AG04449 (cell line): ENCODE data around the gene MARF1.

Experiments
- CTCF ChIA-PET: fragments of 350-600 bp; formaldehyde crosslinking; extraction: SDS; loops from one replicate; lab custom pipeline; 2021; ENCODE audit warnings: antibody characterized with exemption; lab: Yijun Ruan, JAX
- POLR2A ChIA-PET: fragments of 400-600, 350-600 bp; formaldehyde crosslinking; extraction: SDS; loops from one replicate; lab custom pipeline; 2020; ENCODE audit warnings: antibody characterized with exemption, inconsistent platforms; lab: Yijun Ruan, JAX
- DNase-seq: peaks from one replicate; pipeline ENCODE4 v3.0.0-alpha.2; 2010; ENCODE audit warnings: low read depth, low spot score
- H3K4me3 ChIP-seq: 2 replicates; pipeline ENCODE4 v1.5.1; 2011; ENCODE audit warnings: low read depth, mild to moderate bottlenecking, control low read depth, low read length
- CTCF ChIP-seq: IDR thresholded peaks from one replicate; pipeline ENCODE4 v1.5.1; 2011; ENCODE audit warnings: mild to moderate bottlenecking, moderate library complexity, low read length, control low read depth, inconsistent platforms; ENCODE audit not compliant: insufficient read depth; ENCODE audit errors: missing control alignments

The MARF1 gene

GRCh38 chr16:15616475-15617165 lies 26.3 kb downstream of the MARF1 start:
- CTCF ChIA-PET: no interaction called here
- POLR2A ChIA-PET: no interaction called here
- DNase-seq: no peak
- TF ChIP-seq CTCF: no peak
- no peak overlapping the region for H3K4me3 ChIP-seq

- no peak for TF ChIP-seq CTCF
- no peak for DNase-seq
- ChIA-PET CTCF (no interaction called here), POLR2A (no interaction called here)
- H3K4me3 ChIP-seq: no peak overlapping the region
Measured at GRCh38 chr16:15616012-15616411, 26.9 kb downstream of the MARF1 start.

GRCh38 chr16:15613676-15614075 lies 29.3 kb downstream of the MARF1 start:
- H3K4me3 ChIP-seq: no peak overlapping the region
- DNase-seq: no peak
- ChIA-PET CTCF (no interaction called here), POLR2A (no interaction called here)
- TF ChIP-seq CTCF: no peak

GRCh38 chr16:15611610-15612009 lies 31.3 kb downstream of the MARF1 start:
- ChIA-PET CTCF (no interaction called here), POLR2A (no interaction called here)
- TF ChIP-seq CTCF: no peak
- H3K4me3 ChIP-seq: no peak overlapping the region
- DNase-seq: no peak

- DNase-seq: no peak
- no peak overlapping the region for H3K4me3 ChIP-seq
- no peak for TF ChIP-seq CTCF
- ChIA-PET POLR2A (no interaction called here), CTCF (interaction anchor here (0.8 kb wide), 1 partner anchor 18 kb away, joined by 4 read pairs; no protein-coding TSS in a partner anchor)
Measured at GRCh38 chr16:15610369-15610871, 32.5 kb downstream of the MARF1 start.

GRCh38 chr16:15609286-15609649 lies 33.7 kb downstream of the MARF1 start:
- TF ChIP-seq CTCF: no peak
- ChIA-PET CTCF (interaction anchor here (1.5 kb wide), 1 partner anchor 13 kb away, joined by 5 read pairs; no protein-coding TSS in a partner anchor), POLR2A (no interaction called here)
- no peak overlapping the region for H3K4me3 ChIP-seq
- DNase-seq: no peak
